LHCN-M2 (cell line): ENCODE measurements around the gene TLX1. TPM values are rescaled to one million over a fixed set of nuclear protein-coding genes. Genes with fewer than 3 reads are reported as not detected.
A peak's percentile ranks its signal among the peaks of the same experiment; 100 is the strongest.

Experiments
- DNase-seq: peaks from one replicate; pipeline ENCODE4 v3.0.0-alpha.2; 2012; ENCODE audit warnings: low read depth
- total RNA-seq: library from RNA; depleted of rRNA; stranded (reverse); fragments of >200 nt; gene quantifications from 2 replicates; pipeline ENCODE4 v1.2.3, GENCODE V29; 2014

The TLX1 gene
- total RNA-seq, 1 experiment from 2014 or later, result not detected

GRCh38 chr10:101133489-101134298 is 2.6 kb downstream of the TLX1 start:
- DNase-seq, result no peak

DNA sequence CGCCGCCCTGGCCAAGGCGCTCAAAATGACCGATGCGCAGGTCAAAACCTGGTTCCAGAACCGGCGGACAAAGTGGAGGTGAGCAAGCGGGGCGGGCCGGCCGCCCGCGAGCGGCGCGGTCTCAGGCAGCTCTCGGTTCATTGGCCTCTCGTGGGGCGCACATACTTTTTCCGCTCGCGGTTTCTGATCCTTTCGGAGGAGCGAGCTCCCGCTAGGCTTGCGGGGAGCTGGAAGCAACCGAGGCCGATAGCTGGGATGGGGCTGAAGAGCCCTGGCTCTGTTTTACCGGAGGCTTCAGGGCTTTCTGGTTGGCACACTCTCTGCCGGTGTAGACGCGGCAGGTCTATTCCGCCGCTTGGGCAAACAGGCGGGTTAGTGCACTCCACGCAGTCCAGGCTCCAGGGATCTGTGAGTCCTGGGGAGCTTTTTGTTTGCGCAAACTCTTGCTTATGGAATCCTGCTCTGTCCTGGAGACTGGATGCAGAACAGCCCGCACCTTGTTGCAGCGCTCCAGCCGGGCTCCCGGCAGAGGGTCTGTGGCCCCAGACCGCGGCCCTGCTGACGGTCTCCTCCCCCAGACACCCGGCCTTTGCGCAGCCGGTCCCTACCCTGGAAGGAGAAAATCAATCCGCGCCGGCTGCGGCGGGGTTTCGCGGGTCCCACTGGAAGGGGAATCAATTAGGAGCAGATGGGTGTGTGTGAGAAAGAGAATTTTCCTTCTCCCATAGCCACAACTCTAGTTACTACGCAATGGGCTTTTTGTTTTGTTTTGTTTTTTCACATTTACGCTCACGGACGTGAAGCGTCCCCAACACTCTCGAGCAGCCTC is 3.4 kb downstream of the TLX1 start:
- DNase-seq, result no peak

DNA sequence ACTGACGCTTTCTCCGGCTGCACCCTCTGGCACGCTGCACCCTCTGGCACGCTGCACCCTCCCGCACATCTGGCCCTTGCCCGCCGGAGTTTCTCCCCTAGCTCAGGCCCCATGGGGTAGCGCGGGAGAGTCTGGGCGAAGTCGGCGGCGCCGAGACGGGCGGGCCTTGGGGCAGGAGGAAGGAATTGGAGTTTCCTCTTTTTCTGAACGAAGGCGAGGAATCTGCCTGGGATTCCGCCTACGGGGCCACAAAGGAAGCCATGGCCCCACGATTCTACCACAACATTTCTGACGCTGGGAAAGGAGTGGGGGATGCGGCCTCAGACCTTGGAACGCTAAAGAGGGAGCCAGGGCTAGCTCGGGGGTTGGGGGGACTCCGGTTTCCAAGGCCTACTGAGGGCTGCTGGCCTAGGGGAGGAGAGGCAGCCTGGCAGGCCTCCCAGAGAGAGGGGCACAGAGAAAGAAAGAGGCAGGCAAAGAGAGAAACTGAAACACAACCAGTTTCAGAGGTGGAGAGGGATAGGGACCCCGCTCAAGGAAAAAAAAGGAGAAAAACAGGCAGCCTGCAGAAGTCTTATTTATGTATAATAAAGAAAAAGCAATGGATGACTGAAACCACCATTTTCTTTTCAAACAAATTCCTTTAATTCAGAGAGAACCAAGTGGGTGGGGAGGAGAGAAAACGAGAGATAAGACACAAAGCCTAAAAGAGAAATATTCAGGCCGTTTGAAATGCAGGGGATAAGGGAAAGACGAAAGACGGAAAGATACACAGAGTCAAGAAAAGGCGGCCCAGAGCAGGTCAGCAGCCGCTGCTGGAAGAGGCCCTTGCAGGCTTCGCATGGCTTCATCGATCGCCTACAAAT is 4.3 kb downstream of the TLX1 start:
- no peak for DNase-seq

GRCh38 chr10:101136007-101136707 is 5.1 kb downstream of the TLX1 start:
- no peak for DNase-seq

- DNase-seq, result no peak
Observed at GRCh38 chr10:101136708-101137121, 5.6 kb downstream of the TLX1 start.

DNA sequence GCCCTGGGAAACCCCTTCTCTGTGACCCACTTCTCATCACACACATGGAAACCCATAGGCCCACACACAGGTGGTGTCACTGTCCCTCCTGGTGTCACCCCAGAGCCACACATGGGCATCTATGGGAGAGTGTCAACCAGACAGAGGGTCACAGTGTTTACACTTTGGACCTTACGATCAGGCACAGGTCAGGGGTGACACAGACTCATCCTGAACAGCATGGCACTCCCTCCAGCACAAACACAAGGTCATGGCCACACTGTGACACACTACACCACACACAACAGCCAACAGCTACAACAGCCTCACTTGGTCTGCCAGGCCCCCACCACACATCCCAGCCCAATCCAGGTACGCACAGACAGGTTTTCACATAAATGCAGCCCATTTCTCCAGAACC is 6.2 kb downstream of the TLX1 start:
- DNase-seq, result no peak

- no peak for DNase-seq
Observed at GRCh38 chr10:101138788-101139420, 7.8 kb downstream of the TLX1 start.

DNA sequence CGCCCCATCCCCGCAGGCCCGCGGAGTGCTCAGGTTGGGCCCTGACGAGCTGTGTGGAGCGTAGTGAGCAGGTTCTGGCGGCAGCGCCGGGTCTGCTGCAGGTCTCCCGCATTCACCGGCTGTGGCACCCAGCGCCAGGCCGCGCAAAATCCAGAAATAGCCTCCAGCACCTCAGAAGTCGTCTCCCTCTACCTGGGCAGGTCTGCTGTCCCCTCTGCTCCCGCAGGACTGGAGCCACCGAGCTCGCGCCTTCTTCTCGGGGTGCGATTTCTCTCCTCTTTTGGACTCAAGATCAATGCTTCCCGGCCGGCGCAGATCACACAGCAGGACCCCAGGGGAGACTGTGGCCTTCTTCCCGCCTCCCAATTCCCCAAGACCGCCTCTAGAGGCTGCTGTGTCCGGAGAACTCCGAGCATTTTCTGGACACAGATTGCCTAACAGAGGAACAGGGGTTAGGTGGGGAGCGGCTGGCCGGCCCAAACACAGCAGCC is 8.4 kb downstream of the TLX1 start:
- peak; percentile 34 for DNase-seq

DNA sequence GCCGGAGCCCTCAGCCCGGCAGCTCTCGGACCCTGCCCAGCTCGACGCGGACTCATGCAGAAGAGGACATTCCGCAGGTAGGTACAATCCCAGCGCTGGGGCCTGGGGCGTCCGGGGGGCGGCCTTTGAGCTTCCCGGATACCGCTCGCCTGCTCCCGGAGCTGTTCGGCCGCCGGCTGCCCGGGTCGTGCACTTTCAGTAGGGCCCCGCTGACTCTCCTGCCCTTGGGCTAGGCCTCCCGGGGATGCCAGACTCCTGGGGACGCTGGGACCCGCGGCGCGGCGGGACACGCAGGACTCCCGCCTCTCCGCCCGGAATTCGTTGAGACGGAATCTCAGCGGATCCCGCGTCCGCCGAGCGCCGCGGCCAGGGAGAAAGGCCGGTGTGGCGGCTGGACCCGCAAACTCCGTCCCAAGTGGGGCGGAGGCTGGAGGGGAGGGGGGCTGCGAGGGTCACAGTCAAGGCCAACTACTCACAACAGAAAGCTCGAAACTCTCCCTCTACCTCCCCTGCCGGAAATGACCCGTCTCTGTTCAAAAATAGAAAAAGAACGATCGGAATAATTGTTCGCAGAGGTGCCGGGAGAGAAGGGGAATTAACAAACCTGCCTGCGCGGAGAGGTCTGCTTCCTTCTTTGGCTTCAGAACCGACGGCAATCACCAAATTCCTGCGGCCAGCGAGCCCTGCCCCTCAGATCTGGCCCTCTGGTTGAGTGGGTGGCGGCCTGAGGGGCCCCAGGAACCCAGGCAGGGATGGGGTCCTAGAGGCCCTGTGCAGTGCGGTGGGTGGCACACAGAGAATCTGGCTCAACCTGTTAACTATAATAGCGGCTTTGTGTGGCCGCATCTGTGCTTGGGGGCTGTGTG is 9.2 kb downstream of the TLX1 start:
- no peak for DNase-seq

DNA sequence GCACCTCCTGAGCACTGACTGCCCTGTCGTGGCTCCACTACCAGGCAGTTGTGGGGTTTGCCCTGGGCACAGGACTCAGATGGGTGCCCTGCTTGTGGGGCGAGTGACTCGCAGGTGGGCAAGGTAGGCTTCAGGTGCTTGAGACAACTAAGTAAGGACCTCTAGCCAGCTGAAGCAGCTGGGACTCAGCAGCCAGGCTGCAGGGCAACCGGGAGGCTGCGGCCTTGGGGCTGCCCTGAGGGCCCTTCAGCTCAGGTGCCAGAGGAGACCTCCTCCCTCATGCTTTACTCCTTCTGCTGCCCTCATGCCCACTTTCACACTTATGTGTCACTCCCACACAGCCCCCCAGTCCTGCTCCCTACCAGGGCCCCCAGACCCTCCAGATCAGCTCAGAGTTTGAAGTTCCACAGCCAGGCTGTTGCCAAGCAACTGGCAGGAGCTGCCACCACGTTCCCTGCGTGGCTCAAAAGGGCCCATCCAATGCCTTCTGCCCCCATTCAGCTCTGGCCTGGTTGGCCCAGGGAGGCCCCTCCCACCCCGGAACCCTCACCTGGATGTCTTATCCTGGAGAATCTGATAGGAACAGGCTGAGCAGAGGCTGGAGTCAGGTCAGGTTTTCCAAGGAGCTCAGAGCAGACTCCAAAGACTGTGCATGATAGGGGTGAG is 10.0 kb downstream of the TLX1 start:
- no peak for DNase-seq

GRCh38 chr10:101141616-101142532 is 10.8 kb downstream of the TLX1 start:
- peak; percentile 65 for DNase-seq

- no peak for DNase-seq
Observed at GRCh38 chr10:101142533-101143344, 11.6 kb downstream of the TLX1 start.

- peak; percentile 36 for DNase-seq
Observed at GRCh38 chr10:101143345-101143630, 12.2 kb downstream of the TLX1 start.

DNA sequence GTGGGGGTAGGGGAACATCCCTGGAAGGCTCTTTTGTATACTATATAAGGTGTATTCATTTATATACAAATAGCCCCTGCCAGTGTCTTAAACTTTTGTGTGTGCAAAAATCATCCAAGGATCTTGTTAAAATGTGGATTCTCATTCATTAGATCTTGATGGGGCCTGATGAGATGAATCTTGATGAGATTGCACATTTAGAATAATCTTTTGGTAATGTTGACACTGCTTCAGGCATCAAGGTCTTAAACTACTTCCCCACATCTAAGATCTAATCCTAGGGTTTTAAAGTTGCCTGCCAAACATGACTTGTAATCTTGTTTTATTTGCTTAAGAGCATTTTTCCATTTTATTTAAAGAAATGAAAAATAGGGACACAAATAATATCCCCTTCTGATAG is 13.0 kb downstream of the TLX1 start:
- DNase-seq, result no peak

GRCh38 chr10:101145145-101145544 is 14.0 kb downstream of the TLX1 start:
- DNase-seq, result no peak

DNA sequence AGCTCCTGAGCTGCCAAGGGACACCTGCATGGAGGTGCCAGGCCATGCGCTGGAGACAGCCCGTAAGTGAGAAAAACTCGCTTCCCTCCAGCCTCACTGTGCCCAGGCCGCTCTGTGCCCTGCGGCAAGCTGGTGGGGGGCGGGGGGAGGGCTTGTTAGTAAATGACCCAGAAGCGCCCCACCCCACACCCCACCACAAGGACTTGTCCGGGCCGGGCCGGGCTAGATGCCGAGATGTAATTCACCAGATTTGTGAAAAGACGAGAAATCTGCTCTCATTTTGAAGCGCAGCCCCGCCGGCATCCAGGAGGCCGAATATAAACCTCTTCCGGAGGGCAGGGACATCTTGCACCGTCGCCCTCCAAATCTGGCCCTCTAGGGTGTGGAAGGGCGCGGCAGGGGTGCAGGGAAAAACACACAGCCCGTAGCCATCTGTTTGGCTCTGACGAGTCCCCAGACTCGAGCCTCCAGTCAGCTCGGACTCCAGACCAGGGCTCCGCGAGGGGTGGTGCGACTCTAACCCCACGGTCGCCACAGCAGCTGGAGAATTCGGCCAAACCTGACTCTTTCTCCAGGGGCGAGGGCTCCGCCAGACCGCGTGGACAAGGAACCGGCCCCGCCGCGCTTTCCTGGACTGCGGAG is 14.8 kb downstream of the TLX1 start:
- DNase-seq, result no peak
